ENCODE data around the gene CYFIP2. TPM values are rescaled to one million over a fixed set of nuclear protein-coding genes. Genes with fewer than 3 reads are reported as not detected.

Gene CYFIP2
- total and polyA plus RNA-seq, 10 of the 15 experiments (the other 5 are each of a cell fraction or from before 2014, with no cell fraction given) = 43.4 to 173 (median 96.0) TPM

- TF ChIP-seq, protein P1, sequence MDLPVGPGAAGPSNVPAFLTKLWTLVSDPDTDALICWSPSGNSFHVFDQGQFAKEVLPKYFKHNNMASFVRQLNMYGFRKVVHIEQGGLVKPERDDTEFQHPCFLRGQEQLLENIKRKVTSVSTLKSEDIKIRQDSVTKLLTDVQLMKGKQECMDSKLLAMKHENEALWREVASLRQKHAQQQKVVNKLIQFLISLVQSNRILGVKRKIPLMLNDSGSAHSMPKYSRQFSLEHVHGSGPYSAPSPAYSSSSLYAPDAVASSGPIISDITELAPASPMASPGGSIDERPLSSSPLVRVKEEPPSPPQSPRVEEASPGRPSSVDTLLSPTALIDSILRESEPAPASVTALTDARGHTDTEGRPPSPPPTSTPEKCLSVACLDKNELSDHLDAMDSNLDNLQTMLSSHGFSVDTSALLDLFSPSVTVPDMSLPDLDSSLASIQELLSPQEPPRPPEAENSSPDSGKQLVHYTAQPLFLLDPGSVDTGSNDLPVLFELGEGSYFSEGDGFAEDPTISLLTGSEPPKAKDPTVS (IDR thresholded peaks at IDR 0.05; ENCODE audit: low read depth, low read length) = no peak
- TF ChIP-seq SP1 (IDR thresholded peaks at IDR 0.05; ENCODE audit: low read depth, low read length) (no peak), RELB (IDR thresholded peaks at IDR 0.05; ENCODE audit: low read depth) (no peak), SMARCA5 (IDR thresholded peaks at IDR 0.05) (no peak), HDAC2 (IDR thresholded peaks at IDR 0.05) (no peak), TCF7 (IDR thresholded peaks at IDR 0.05; ENCODE audit: borderline replicate concordance) (no peak), RAD21 (IDR thresholded peaks at IDR 0.05; ENCODE audit: insufficient read depth, low read depth, low read length) (no peak), ATF3 (IDR thresholded peaks at IDR 0.05; ENCODE audit: borderline replicate concordance, extremely low read depth, low read depth, low read length) (no peak), FOS (IDR thresholded peaks at IDR 0.05; ENCODE audit: borderline replicate concordance, extremely low read depth, insufficient read length) (no peak), USF1 (IDR thresholded peaks at IDR 0.05; ENCODE audit: borderline replicate concordance, extremely low read length, insufficient read depth, low read depth, low read length) (no peak), FOXM1 (IDR thresholded peaks at IDR 0.05; ENCODE audit: low read depth, low read length) (no peak), REST (IDR thresholded peaks at IDR 0.05; ENCODE audit: low read depth, low read length) (no peak)
- TF ChIP-seq, protein P2, sequence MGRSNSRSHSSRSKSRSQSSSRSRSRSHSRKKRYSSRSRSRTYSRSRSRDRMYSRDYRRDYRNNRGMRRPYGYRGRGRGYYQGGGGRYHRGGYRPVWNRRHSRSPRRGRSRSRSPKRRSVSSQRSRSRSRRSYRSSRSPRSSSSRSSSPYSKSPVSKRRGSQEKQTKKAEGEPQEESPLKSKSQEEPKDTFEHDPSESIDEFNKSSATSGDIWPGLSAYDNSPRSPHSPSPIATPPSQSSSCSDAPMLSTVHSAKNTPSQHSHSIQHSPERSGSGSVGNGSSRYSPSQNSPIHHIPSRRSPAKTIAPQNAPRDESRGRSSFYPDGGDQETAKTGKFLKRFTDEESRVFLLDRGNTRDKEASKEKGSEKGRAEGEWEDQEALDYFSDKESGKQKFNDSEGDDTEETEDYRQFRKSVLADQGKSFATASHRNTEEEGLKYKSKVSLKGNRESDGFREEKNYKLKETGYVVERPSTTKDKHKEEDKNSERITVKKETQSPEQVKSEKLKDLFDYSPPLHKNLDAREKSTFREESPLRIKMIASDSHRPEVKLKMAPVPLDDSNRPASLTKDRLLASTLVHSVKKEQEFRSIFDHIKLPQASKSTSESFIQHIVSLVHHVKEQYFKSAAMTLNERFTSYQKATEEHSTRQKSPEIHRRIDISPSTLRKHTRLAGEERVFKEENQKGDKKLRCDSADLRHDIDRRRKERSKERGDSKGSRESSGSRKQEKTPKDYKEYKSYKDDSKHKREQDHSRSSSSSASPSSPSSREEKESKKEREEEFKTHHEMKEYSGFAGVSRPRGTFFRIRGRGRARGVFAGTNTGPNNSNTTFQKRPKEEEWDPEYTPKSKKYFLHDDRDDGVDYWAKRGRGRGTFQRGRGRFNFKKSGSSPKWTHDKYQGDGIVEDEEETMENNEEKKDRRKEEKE (IDR thresholded peaks at IDR 0.05) = no peak
- TF ChIP-seq, protein P3, sequence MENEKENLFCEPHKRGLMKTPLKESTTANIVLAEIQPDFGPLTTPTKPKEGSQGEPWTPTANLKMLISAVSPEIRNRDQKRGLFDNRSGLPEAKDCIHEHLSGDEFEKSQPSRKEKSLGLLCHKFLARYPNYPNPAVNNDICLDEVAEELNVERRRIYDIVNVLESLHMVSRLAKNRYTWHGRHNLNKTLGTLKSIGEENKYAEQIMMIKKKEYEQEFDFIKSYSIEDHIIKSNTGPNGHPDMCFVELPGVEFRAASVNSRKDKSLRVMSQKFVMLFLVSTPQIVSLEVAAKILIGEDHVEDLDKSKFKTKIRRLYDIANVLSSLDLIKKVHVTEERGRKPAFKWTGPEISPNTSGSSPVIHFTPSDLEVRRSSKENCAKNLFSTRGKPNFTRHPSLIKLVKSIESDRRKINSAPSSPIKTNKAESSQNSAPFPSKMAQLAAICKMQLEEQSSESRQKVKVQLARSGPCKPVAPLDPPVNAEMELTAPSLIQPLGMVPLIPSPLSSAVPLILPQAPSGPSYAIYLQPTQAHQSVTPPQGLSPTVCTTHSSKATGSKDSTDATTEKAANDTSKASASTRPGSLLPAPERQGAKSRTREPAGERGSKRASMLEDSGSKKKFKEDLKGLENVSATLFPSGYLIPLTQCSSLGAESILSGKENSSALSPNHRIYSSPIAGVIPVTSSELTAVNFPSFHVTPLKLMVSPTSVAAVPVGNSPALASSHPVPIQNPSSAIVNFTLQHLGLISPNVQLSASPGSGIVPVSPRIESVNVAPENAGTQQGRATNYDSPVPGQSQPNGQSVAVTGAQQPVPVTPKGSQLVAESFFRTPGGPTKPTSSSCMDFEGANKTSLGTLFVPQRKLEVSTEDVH (IDR thresholded peaks at IDR 0.05; ENCODE audit: low read depth, partially characterized antibody) = no peak
Observed at GRCh38 chr5:157365732-157366131, 99.8 kb downstream of the CYFIP2 start (continued).
